ENCODE results near the gene NSUN6. TPM values are rescaled to one million over a fixed set of nuclear protein-coding genes. Genes with fewer than 3 reads are reported as not detected.
A peak's percentile ranks its signal among the peaks of the same experiment; 100 is the strongest.

Gene NSUN6
- total RNA-seq, 1 donor from 2014 or later: 14.3 TPM

- H3K36me3 Mint-ChIP-seq: peaks cover 15% of the 10 kb centered on the region
- peak overlapping the region; percentile 100 for H3K27ac Mint-ChIP-seq
- DNase-seq (ENCODE audit: extremely low spot score, unreplicated experiment): no peak
- TF ChIP-seq CTCF (conservative IDR thresholded peaks at IDR 0.05): no peak
- H3K9me3 Mint-ChIP-seq: no peaks in the 10 kb centered on the region
- peak overlapping the region; percentile 99 for H3K4me3 Mint-ChIP-seq
- no peaks in the 10 kb centered on the region for H3K27me3 Mint-ChIP-seq
- H3K4me1 Mint-ChIP-seq (ENCODE audit: unreplicated experiment): peaks cover 20% of the 10 kb centered on the region
These were observed 7.1 kb upstream of the NSUN6 start for GRCh38 chr10:18658271-18659124.

GRCh38 chr10:18656724-18657123, 5.3 kb upstream of the NSUN6 start:
- H3K9me3 Mint-ChIP-seq: no peaks in the 10 kb centered on the region
- H3K4me3 Mint-ChIP-seq: no peak overlapping the region
- H3K27ac Mint-ChIP-seq: no peak overlapping the region
- TF ChIP-seq CTCF (conservative IDR thresholded peaks at IDR 0.05): no peak
- no peaks in the 10 kb centered on the region for H3K27me3 Mint-ChIP-seq
- peaks cover 9% of the 10 kb centered on the region for H3K36me3 Mint-ChIP-seq
- no peak for DNase-seq (ENCODE audit: extremely low spot score, unreplicated experiment)
- H3K4me1 Mint-ChIP-seq (ENCODE audit: unreplicated experiment): peaks cover 13% of the 10 kb centered on the region

- no peaks in the 10 kb centered on the region for H3K36me3 Mint-ChIP-seq
- peak overlapping the region; percentile 94 for H3K27ac Mint-ChIP-seq
- no peaks in the 10 kb centered on the region for H3K9me3 Mint-ChIP-seq
- no peaks in the 10 kb centered on the region for H3K27me3 Mint-ChIP-seq
- no peak for DNase-seq (ENCODE audit: extremely low spot score, unreplicated experiment)
- H3K4me1 Mint-ChIP-seq (ENCODE audit: unreplicated experiment): peaks cover 16% of the 10 kb centered on the region
- TF ChIP-seq CTCF (conservative IDR thresholded peaks at IDR 0.05): no peak
- H3K4me3 Mint-ChIP-seq: peak overlapping the region; percentile 98
These were observed 1.7 kb upstream of the NSUN6 start for GRCh38 chr10:18653112-18653511.

GRCh38 chr10:18650404-18650997, 886 bp downstream of the NSUN6 start:
- H3K36me3 Mint-ChIP-seq: peaks cover 1% of the 10 kb centered on the region
- no peaks in the 10 kb centered on the region for H3K27me3 Mint-ChIP-seq
- H3K4me3 Mint-ChIP-seq: peak overlapping the region; percentile 98
- H3K4me1 Mint-ChIP-seq (ENCODE audit: unreplicated experiment): peaks cover 17% of the 10 kb centered on the region
- no peak for DNase-seq (ENCODE audit: extremely low spot score, unreplicated experiment)
- peak overlapping the region; percentile 94 for H3K27ac Mint-ChIP-seq
- H3K9me3 Mint-ChIP-seq: no peaks in the 10 kb centered on the region
- no peak for TF ChIP-seq CTCF (conservative IDR thresholded peaks at IDR 0.05)

- TF ChIP-seq CTCF (conservative IDR thresholded peaks at IDR 0.05): no peak
- Mint-ChIP-seq H3K36me3 (peaks cover 4% of the 10 kb centered on the region), H3K4me3 (peak overlapping the region; percentile 98), H3K4me1 (ENCODE audit: unreplicated experiment) (peaks cover 19% of the 10 kb centered on the region), H3K9me3 (no peaks in the 10 kb centered on the region), H3K27me3 (no peaks in the 10 kb centered on the region), H3K27ac (no peak overlapping the region)
- no peak for DNase-seq (ENCODE audit: extremely low spot score, unreplicated experiment)
These were observed 1.9 kb downstream of the NSUN6 start for GRCh38 chr10:18649364-18649959.
